Skeletal muscle tissue (tissue), 4 donors: ENCODE measurements around the gene SH2D2A. TPM values are rescaled to one million over a fixed set of nuclear protein-coding genes. Genes with fewer than 3 reads are reported as not detected.

Source experiments
- H3K27ac ChIP-seq: one replicate; pipeline ENCODE4 v1.7.0; 2013; ENCODE audit warnings: mild to moderate bottlenecking, low read depth, low read length, inconsistent platforms
- H3K27me3 ChIP-seq, 3 donors: one replicate each; pipeline ENCODE4 v1.7.0; 2013; ENCODE audit warnings: low read length in 3 of 3; ENCODE audit not compliant: control insufficient read depth in 3 of 3, insufficient read depth in 3 of 3
- H3K36me3 ChIP-seq, 3 donors: one replicate each; pipeline ENCODE4 v1.7.0; 2013; ENCODE audit warnings: low read length in 3 of 3; ENCODE audit not compliant: control insufficient read depth in 3 of 3, insufficient read depth in 3 of 3
- H3K4me1 ChIP-seq, 3 donors: one replicate each; pipeline ENCODE4 v1.7.0; 2013; ENCODE audit warnings: low read length in 3 of 3, mild to moderate bottlenecking in 3 of 3; ENCODE audit not compliant: control insufficient read depth in 3 of 3, insufficient read depth in 3 of 3
- H3K4me3 ChIP-seq, 3 donors: one replicate each; pipeline ENCODE4 v1.7.0; 2013; ENCODE audit warnings: low read length in 3 of 3
- H3K9ac ChIP-seq, 3 donors: one replicate each; pipeline ENCODE4 v1.7.0; 2013; ENCODE audit warnings: low read length in 3 of 3, mild to moderate bottlenecking in 3 of 3, moderate library complexity in 2 of 3, low read depth in 1 of 3
- H3K9me3 ChIP-seq, 3 donors: one replicate each; pipeline ENCODE4 v1.7.0; 2013; ENCODE audit warnings: low read length in 3 of 3; ENCODE audit not compliant: control insufficient read depth in 3 of 3
- total RNA-seq: library from RNA; depleted of rRNA; stranded (reverse); fragments of >200 nt; gene quantifications from one replicate; pipeline ENCODE4 v1.2.3, GENCODE V29; 2014
- donor health status: Osteomylitis.

The SH2D2A gene
- total RNA-seq, 1 donor from 2014 or later: not detected

GRCh38 chr1:156806512-156807440 lies 9.9 kb downstream of the SH2D2A start:
- H3K27me3 ChIP-seq: peaks cover 0 to 3% (median 0%) of the 10 kb centered on the region in 3 donors
- H3K27ac ChIP-seq: peak overlapping the region; percentile 56
- H3K9ac ChIP-seq: no peak overlapping the region
- no peaks in the 10 kb centered on the region for H3K36me3 ChIP-seq
- no peak overlapping the region for H3K4me3 ChIP-seq
- H3K9me3 ChIP-seq: no peaks in the 10 kb centered on the region
- peaks cover 38 to 47% (median 42%) of the 10 kb centered on the region in 3 donors for H3K4me1 ChIP-seq

GRCh38 chr1:156805766-156806511 lies 10.7 kb downstream of the SH2D2A start:
- Histone ChIP-seq H3K4me1 (peaks cover 46 to 55% (median 51%) of the 10 kb centered on the region in 3 donors), H3K36me3 (peaks cover 0 to 4% (median under 1%) of the 10 kb centered on the region in 3 donors), H3K27ac (peak overlapping the region; percentile 56), H3K4me3 (no peak overlapping the region), H3K9ac (no peak overlapping the region), H3K9me3 (no peaks in the 10 kb centered on the region), H3K27me3 (peaks cover 0 to 3% (median 0%) of the 10 kb centered on the region in 3 donors)

DNA sequence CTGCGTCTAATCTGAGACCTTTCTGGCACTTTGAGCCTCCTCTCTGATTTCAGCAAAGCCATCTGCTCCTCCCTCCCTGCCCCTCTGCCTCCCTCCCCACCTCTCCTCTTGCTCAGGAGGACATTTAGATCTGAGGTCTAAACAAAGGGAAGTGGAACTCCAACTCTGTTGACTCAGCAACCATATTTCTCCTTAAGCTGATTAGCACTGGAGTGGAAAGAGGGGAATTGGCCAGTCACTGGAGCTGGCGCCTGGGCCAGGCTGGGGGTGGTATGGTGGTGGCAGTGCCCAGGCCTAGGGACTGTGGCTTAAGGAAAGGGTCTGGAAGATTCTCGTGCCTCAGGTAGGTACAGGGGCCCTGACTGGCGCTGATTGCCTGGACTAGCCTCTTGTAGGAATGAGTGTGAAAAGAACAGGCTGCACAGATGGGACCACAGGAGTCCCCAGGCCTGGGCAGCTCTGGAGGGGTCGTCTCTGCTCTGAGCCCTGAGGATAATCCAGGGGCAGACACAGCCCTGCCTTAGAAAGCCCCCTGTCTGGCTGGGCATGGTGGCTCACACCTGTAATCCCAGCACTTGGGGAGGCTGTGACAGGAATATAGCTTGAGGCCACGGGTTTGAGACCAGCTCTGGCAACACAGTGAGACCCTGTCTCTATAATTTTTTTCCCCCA lies 11.9 kb downstream of the SH2D2A start:
- H3K4me3 ChIP-seq: no peak overlapping the region
- no peaks in the 10 kb centered on the region for H3K9me3 ChIP-seq
- peaks cover 56 to 62% (median 56%) of the 10 kb centered on the region in 3 donors for H3K4me1 ChIP-seq
- H3K36me3 ChIP-seq: peaks cover under 1 to 10% (median 9%) of the 10 kb centered on the region in 3 donors
- H3K27me3 ChIP-seq: peaks cover 0 to 3% (median 0%) of the 10 kb centered on the region in 3 donors
- H3K9ac ChIP-seq: peak overlapping the region in 1 of 3 donors; percentile 45
- H3K27ac ChIP-seq: no peak overlapping the region

- Histone ChIP-seq H3K4me3 (no peak overlapping the region), H3K9ac (no peak overlapping the region), H3K4me1 (peaks cover 56 to 62% (median 56%) of the 10 kb centered on the region in 3 donors), H3K27ac (no peak overlapping the region), H3K27me3 (no peaks in the 10 kb centered on the region), H3K9me3 (no peaks in the 10 kb centered on the region), H3K36me3 (peaks cover 4 to 15% (median 9%) of the 10 kb centered on the region in 3 donors)
These were observed 12.6 kb downstream of the SH2D2A start for GRCh38 chr1:156804026-156804425.

- H3K27me3 ChIP-seq: no peaks in the 10 kb centered on the region
- H3K4me1 ChIP-seq: peaks cover 56 to 62% (median 56%) of the 10 kb centered on the region in 3 donors
- H3K27ac ChIP-seq: no peak overlapping the region
- peak overlapping the region in 1 of 3 donors; percentile 11 for H3K9ac ChIP-seq
- H3K4me3 ChIP-seq: no peak overlapping the region
- no peaks in the 10 kb centered on the region for H3K9me3 ChIP-seq
- H3K36me3 ChIP-seq: peaks cover 9 to 17% (median 10%) of the 10 kb centered on the region in 3 donors
These were observed 13.4 kb downstream of the SH2D2A start for GRCh38 chr1:156803086-156803851.

- no peak overlapping the region for H3K27ac ChIP-seq
- no peaks in the 10 kb centered on the region for H3K9me3 ChIP-seq
- no peak overlapping the region for H3K4me3 ChIP-seq
- no peaks in the 10 kb centered on the region for H3K27me3 ChIP-seq
- H3K9ac ChIP-seq: no peak overlapping the region
- peaks cover 56 to 59% (median 56%) of the 10 kb centered on the region in 3 donors for H3K4me1 ChIP-seq
- H3K36me3 ChIP-seq: peaks cover 16 to 25% (median 17%) of the 10 kb centered on the region in 3 donors
These were observed 14.2 kb downstream of the SH2D2A start for GRCh38 chr1:156802421-156802935.

GRCh38 chr1:156801409-156802121 lies 15.1 kb downstream of the SH2D2A start:
- Histone ChIP-seq H3K27me3 (no peaks in the 10 kb centered on the region), H3K9ac (peak overlapping the region in 1 of 3 donors; percentile 51), H3K27ac (no peak overlapping the region), H3K9me3 (no peaks in the 10 kb centered on the region), H3K4me3 (no peak overlapping the region), H3K4me1 (peaks cover 52 to 57% (median 52%) of the 10 kb centered on the region in 3 donors), H3K36me3 (peaks cover 21 to 34% (median 21%) of the 10 kb centered on the region in 3 donors)

GRCh38 chr1:156797212-156797871 lies 19.3 kb downstream of the SH2D2A start:
- Histone ChIP-seq H3K27me3 (no peaks in the 10 kb centered on the region), H3K4me1 (peaks cover 19 to 24% (median 21%) of the 10 kb centered on the region in 3 donors), H3K27ac (no peak overlapping the region), H3K9ac (no peak overlapping the region), H3K9me3 (no peaks in the 10 kb centered on the region), H3K36me3 (peaks cover 39 to 67% (median 58%) of the 10 kb centered on the region in 3 donors), H3K4me3 (no peak overlapping the region)
